Adrenal gland (tissue), 5 donors: ENCODE data around the gene RPL7L1.

ENCODE experiments used
- CTCF ChIP-seq, 6 experiments: fragments of 450-650 bp in 4 of 6; fragments of 200-600 bp in 2 of 6; sonication (generic) in 1 of 6; IDR thresholded peaks; 1 replicate in 5 of 6; 2 replicates in 1 of 6; pipeline versions ENCODE4 v1.5.1 to v1.8.0; 2016 to 2021; ENCODE audit warnings: antibody characterized with exemption in 6 of 6, mild to moderate bottlenecking in 2 of 6, moderate library complexity in 1 of 6
- POLR2A ChIP-seq, 2 donors: fragments of 450-650 bp; IDR thresholded peaks; one replicate each; pipeline ENCODE4 v1.6.1; 2017; ENCODE audit warnings: antibody characterized with exemption in 2 of 2, mild to moderate bottlenecking in 2 of 2, moderate library complexity in 1 of 2
- donor health status: DM: no; HTN: no; CAD: no.

- TF ChIP-seq POLR2A (IDR thresholded peaks at IDR 0.05) = peak; percentile 71 to 93
- no peak for TF ChIP-seq CTCF (IDR thresholded peaks at IDR 0.05)
Measured at GRCh38 chr6:42890311-42891198, 11.1 kb downstream of the RPL7L1 start.
